HepG2 (cell line): ENCODE results near the gene GADD45GIP1. TPM values are rescaled to one million over a fixed set of nuclear protein-coding genes. Genes with fewer than 3 reads are reported as not detected.

ENCODE experiments used
- CSRNP1 ChIP-seq: sonication (generic); formaldehyde crosslinking; IDR thresholded peaks from 2 replicates; pipeline ENCODE4 v1.8.1; 2023; ENCODE audit warnings: mild to moderate bottlenecking, missing genetic modification reagents
- FOXA3 ChIP-seq: IDR thresholded peaks from 2 replicates; pipeline ENCODE4 v1.6.1; 2016; ENCODE audit warnings: missing genetic modification reagents, missing compliant biosample characterization
- IKZF5 ChIP-seq: IDR thresholded peaks from 2 replicates; pipeline ENCODE4 v1.6.1; 2018; ENCODE audit warnings: missing genetic modification reagents, mild to moderate bottlenecking, missing compliant biosample characterization
- JUNB ChIP-seq: sonication (generic); formaldehyde crosslinking; IDR thresholded peaks from 2 replicates; pipeline ENCODE4 v1.8.0; 2022; ENCODE audit warnings: missing genetic modification reagents, mild to moderate bottlenecking, borderline replicate concordance
- NFE2L1 ChIP-seq: sonication (generic); formaldehyde crosslinking; IDR thresholded peaks from 2 replicates; pipeline ENCODE4 v1.4.0; 2020; ENCODE audit warnings: missing genetic modification reagents, mild to moderate bottlenecking, borderline replicate concordance
- PAWR ChIP-seq: sonication (generic); formaldehyde crosslinking; IDR thresholded peaks from 2 replicates; pipeline ENCODE4 v1.4.0; 2020; ENCODE audit warnings: missing genetic modification reagents, mild to moderate bottlenecking, borderline replicate concordance
- RORA ChIP-seq: sonication (generic); formaldehyde crosslinking; IDR thresholded peaks from 2 replicates; pipeline ENCODE4 v1.5.0; 2020; ENCODE audit warnings: mild to moderate bottlenecking, missing genetic modification reagents, moderate library complexity
- TCF12 ChIP-seq, 2 experiments: fragments of 450-650 bp in 1 of 2; sonication (generic) in 1 of 2; formaldehyde crosslinking in 1 of 2; IDR thresholded peaks; 2 replicates each; pipeline versions ENCODE4 v1.6.1 to v1.8.0; 2017 to 2022; ENCODE audit warnings: antibody characterized with exemption in 1 of 2, mild to moderate bottlenecking in 1 of 2, missing genetic modification reagents in 1 of 2, moderate library complexity in 1 of 2
- ZMAT3 ChIP-seq: sonication (generic); formaldehyde crosslinking; conservative IDR thresholded peaks from 2 replicates; pipeline ENCODE4 v1.7.0; 2021; ENCODE audit warnings: missing genetic modification reagents
- ZNF24 ChIP-seq: fragments of 450-650 bp; IDR thresholded peaks from 2 replicates; pipeline ENCODE4 v1.6.1; 2017; ENCODE audit warnings: antibody characterized with exemption, mild to moderate bottlenecking
- ZNF329 ChIP-seq: sonication (generic); formaldehyde crosslinking; IDR thresholded peaks from 2 replicates; pipeline ENCODE4 v1.9.0; 2021; ENCODE audit warnings: low read depth, mild to moderate bottlenecking, missing genetic modification reagents
- ZNF367 ChIP-seq: sonication (generic); formaldehyde crosslinking; IDR thresholded peaks from 2 replicates; pipeline ENCODE4 v1.4.0; 2020; ENCODE audit warnings: missing genetic modification reagents, borderline replicate concordance
- ZNF629 ChIP-seq: sonication (generic); formaldehyde crosslinking; conservative IDR thresholded peaks from 2 replicates; pipeline ENCODE4 v1.5.0; 2020; ENCODE audit warnings: missing genetic modification reagents
- ZNF737 ChIP-seq: sonication (generic); formaldehyde crosslinking; IDR thresholded peaks from 2 replicates; pipeline ENCODE4 v1.5.0; 2020; ENCODE audit warnings: missing genetic modification reagents, mild to moderate bottlenecking, borderline replicate concordance
- ZNF776 ChIP-seq: sonication (generic); formaldehyde crosslinking; IDR thresholded peaks from 2 replicates; pipeline ENCODE4 v1.4.0; 2020; ENCODE audit warnings: mild to moderate bottlenecking, missing genetic modification reagents
- polyA plus RNA-seq, 8 experiments: library from polyadenylated mRNA; depleted of rRNA in 3 of 8; stranded (reverse) in 7 of 8; unstranded in 1 of 8; fragments of >200 nt; fragmentation: Illumina TruSeq in 4 of 8; extraction: Trizol in 4 of 8; gene quantifications; 2 replicates each; pipeline versions ENCODE4 v1.2.1 to v1.2.3, GENCODE V29; 2011 to 2016; ENCODE audit warnings: low read depth in 4 of 8, missing spikeins in 1 of 8, mixed read lengths in 1 of 8; ENCODE audit not compliant: insufficient read depth in 1 of 8
- total RNA-seq, 5 experiments: library from RNA; depleted of rRNA; stranded (reverse); fragments of >200 nt; fragmentation: Illumina TruSeq; extraction: Trizol; gene quantifications; 2 replicates each; pipeline ENCODE4 v1.2.3, GENCODE V29; 2016; ENCODE audit warnings: low read depth in 1 of 5
- TF ChIP-seq, protein P1 (sequence below): sonication (generic); formaldehyde crosslinking; IDR thresholded peaks from 2 replicates; pipeline ENCODE4 v1.5.1; 2020; ENCODE audit warnings: mild to moderate bottlenecking, missing genetic modification reagents, borderline replicate concordance
- TF ChIP-seq, protein P2 (sequence below): sonication (generic); formaldehyde crosslinking; IDR thresholded peaks from one replicate; pipeline ENCODE4 v1.5.1; 2020; ENCODE audit warnings: mild to moderate bottlenecking, missing genetic modification reagents; ENCODE audit errors: not compliant biosample characterization

Gene GADD45GIP1
- total and polyA plus RNA-seq, 2 of the 13 experiments (the other 11 are each of a cell fraction or from before 2014, with no cell fraction given) = 24.6 to 30.7 TPM

GRCh38 chr19:12913011-12913561 lies 43.9 kb downstream of the GADD45GIP1 start (continued):
- TF ChIP-seq, protein P1, sequence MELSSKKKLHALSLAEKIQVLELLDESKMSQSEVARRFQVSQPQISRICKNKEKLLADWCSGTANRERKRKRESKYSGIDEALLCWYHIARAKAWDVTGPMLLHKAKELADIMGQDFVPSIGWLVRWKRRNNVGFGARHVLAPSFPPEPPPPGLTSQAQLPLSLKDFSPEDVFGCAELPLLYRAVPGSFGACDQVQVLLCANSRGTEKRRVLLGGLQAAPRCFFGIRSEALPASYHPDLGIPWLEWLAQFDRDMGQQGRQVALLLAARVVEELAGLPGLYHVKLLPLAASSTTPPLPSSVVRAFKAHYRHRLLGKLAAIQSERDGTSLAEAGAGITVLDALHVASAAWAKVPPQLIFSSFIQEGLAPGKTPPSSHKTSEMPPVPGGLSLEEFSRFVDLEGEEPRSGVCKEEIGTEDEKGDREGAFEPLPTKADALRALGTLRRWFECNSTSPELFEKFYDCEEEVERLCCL (CRISPR knock-in tag) = no peak
- TF ChIP-seq ZNF737 (CRISPR knock-in tag) (no peak), ZNF367 (CRISPR knock-in tag) (no peak), PAWR (CRISPR knock-in tag) (0 out of 2 replicates have a peak, but pooled peaks have one; percentile 42), IKZF5 (CRISPR knock-in tag) (no peak; the same call in 1 of the 2 replicates), FOXA3 (CRISPR knock-in tag) (peak; percentile 31; the same call in 1 of the 2 replicates), RORA (CRISPR knock-in tag) (no peak), TCF12 (IDR thresholded peaks at IDR 0.05) (no peak), TCF12 (CRISPR knock-in tag; IDR thresholded peaks at IDR 0.05) (no peak), JUNB (CRISPR knock-in tag) (no peak), ZNF776 (CRISPR knock-in tag) (no peak), ZNF329 (CRISPR knock-in tag) (no peak), CSRNP1 (no peak), ZNF629 (peak; percentile 56; the same call in 1 of the 2 replicates), NFE2L1 (CRISPR knock-in tag) (no peak; the same call in 1 of the 2 replicates), ZMAT3 (no peak), ZNF24 (no peak)
- TF ChIP-seq, protein P2, sequence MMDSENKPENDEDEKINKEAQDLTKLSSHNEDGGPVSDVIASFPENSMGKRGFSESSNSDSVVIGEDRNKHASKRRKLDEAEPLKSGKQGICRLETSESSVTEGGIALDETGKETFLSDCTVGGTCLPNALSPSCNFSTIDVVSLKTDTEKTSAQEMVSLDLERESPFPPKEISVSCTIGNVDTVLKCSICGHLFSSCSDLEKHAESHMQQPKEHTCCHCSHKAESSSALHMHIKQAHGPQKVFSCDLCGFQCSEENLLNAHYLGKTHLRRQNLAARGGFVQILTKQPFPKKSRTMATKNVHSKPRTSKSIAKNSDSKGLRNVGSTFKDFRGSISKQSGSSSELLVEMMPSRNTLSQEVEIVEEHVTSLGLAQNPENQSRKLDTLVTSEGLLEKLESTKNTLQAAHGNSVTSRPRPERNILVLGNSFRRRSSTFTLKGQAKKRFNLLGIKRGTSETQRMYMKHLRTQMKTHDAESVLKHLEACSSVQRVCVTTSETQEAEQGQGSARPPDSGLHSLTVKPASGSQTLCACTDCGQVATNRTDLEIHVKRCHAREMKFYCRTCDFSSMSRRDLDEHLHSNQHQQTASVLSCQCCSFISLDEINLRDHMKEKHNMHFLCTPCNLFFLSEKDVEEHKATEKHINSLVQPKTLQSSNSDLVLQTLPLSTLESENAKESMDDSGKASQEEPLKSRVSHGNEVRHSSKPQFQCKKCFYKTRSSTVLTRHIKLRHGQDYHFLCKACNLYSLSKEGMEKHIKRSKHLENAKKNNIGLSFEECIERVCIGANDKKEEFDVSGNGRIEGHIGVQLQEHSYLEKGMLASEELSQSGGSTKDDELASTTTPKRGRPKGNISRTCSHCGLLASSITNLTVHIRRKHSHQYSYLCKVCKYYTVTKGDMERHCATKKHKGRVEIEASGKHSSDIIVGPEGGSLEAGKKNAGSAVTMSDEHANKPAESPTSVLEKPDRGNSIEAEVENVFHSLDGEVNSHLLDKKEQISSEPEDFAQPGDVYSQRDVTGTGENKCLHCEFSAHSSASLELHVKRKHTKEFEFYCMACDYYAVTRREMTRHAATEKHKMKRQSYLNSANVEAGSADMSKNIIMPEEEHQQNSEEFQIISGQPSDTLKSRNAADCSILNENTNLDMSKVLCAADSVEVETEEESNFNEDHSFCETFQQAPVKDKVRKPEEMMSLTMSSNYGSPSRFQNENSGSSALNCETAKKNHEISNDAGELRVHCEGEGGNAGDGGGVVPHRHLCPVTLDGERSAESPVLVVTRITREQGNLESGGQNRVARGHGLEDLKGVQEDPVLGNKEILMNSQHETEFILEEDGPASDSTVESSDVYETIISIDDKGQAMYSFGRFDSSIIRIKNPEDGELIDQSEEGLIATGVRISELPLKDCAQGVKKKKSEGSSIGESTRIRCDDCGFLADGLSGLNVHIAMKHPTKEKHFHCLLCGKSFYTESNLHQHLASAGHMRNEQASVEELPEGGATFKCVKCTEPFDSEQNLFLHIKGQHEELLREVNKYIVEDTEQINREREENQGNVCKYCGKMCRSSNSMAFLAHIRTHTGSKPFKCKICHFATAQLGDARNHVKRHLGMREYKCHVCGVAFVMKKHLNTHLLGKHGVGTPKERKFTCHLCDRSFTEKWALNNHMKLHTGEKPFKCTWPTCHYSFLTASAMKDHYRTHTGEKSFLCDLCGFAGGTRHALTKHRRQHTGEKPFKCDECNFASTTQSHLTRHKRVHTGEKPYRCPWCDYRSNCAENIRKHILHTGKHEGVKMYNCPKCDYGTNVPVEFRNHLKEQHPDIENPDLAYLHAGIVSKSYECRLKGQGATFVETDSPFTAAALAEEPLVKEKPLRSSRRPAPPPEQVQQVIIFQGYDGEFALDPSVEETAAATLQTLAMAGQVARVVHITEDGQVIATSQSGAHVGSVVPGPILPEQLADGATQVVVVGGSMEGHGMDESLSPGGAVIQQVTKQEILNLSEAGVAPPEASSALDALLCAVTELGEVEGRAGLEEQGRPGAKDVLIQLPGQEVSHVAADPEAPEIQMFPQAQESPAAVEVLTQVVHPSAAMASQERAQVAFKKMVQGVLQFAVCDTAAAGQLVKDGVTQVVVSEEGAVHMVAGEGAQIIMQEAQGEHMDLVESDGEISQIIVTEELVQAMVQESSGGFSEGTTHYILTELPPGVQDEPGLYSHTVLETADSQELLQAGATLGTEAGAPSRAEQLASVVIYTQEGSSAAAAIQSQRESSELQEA (CRISPR knock-in tag) = no peak
